ENCODE results near the gene TRAF6.
"Not testable (repeated sequence)": the region's sequence is repeated elsewhere in the genome, so short reads cannot be mapped to it uniquely, and the experiment has no call there.

Gene TRAF6

GRCh38 chr11:36490026-36490806 is 19.9 kb downstream of the TRAF6 start:
- no peak overlapping the region for H3K27ac ChIP-seq
- TF ChIP-seq CTCF (conservative IDR thresholded peaks at IDR 0.05), result no peak

GRCh38 chr11:36488096-36488495 is 22.0 kb downstream of the TRAF6 start:
- H3K27ac ChIP-seq, result no peak overlapping the region
- no peak for TF ChIP-seq CTCF (conservative IDR thresholded peaks at IDR 0.05)

GRCh38 chr11:36487619-36488018 is 22.5 kb downstream of the TRAF6 start:
- H3K27ac ChIP-seq, result no peak overlapping the region
- TF ChIP-seq CTCF (conservative IDR thresholded peaks at IDR 0.05), result no peak

- TF ChIP-seq CTCF (conservative IDR thresholded peaks at IDR 0.05), result no peak
Measured at GRCh38 chr11:36485298-36486002, 24.6 kb downstream of the TRAF6 start.

GRCh38 chr11:36483042-36483441 is 27.0 kb downstream of the TRAF6 start:
- not testable (repeated sequence) for H3K27ac ChIP-seq

More at GRCh38 chr11:36485298-36486002, 24.6 kb downstream of the TRAF6 start:
- no peak overlapping the region for H3K27ac ChIP-seq

- H3K27ac ChIP-seq, result no peak overlapping the region
- TF ChIP-seq CTCF (conservative IDR thresholded peaks at IDR 0.05), result no peak
Measured at GRCh38 chr11:36480833-36481232, 29.2 kb downstream of the TRAF6 start.

- no peak overlapping the region for H3K27ac ChIP-seq
- TF ChIP-seq CTCF (conservative IDR thresholded peaks at IDR 0.05), result peak; percentile 78
Measured at GRCh38 chr11:36478700-36479329, 31.3 kb downstream of the TRAF6 start.

Measured in VCaP (cell line).